ENCODE results near the gene NOBOX.

Gene NOBOX

DNA sequence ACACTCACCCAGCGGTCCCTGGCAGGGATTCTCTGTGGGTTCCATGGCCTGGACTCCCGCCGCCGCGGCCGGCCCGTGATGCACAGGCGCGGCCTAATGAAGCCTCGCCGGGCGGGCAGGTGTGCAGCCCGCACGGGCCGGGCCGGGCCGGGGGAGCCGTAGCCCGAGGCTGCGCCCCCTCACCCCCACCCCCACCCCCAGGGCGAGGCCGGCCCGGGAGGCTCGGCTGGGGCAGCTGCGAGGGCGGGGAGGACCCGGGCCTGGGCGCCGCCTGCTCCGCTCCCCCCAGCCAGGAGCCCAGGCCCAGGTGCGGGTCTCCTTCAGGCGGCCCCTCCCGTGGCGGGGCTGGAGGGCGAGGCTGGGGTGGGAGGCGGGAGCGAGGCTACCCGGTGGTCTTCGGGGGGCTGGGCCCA, at the start of gene NOBOX:
Gene NOBOX, minus strand, starts transcription at position 45 of the 413 bp plus-strand sequence.
- DNase-seq (ENCODE audit: low read depth, low spot score) = no peak
- ChIA-PET POLR2A (no interaction called here), CTCF (interaction anchor here (1.9 kb wide), 2 partner anchors 10 to 12 kb away, joined by 4 to 6 read pairs; no protein-coding TSS in a partner anchor)
- H3K4me3 ChIP-seq (ENCODE audit: low read depth, low read length) = no peak within 1 kb of the TSS
- TF ChIP-seq, protein P1, sequence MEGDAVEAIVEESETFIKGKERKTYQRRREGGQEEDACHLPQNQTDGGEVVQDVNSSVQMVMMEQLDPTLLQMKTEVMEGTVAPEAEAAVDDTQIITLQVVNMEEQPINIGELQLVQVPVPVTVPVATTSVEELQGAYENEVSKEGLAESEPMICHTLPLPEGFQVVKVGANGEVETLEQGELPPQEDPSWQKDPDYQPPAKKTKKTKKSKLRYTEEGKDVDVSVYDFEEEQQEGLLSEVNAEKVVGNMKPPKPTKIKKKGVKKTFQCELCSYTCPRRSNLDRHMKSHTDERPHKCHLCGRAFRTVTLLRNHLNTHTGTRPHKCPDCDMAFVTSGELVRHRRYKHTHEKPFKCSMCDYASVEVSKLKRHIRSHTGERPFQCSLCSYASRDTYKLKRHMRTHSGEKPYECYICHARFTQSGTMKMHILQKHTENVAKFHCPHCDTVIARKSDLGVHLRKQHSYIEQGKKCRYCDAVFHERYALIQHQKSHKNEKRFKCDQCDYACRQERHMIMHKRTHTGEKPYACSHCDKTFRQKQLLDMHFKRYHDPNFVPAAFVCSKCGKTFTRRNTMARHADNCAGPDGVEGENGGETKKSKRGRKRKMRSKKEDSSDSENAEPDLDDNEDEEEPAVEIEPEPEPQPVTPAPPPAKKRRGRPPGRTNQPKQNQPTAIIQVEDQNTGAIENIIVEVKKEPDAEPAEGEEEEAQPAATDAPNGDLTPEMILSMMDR (IDR thresholded peaks at IDR 0.05; ENCODE audit: insufficient read depth, low read length, missing control alignments) = no peak

DNA sequence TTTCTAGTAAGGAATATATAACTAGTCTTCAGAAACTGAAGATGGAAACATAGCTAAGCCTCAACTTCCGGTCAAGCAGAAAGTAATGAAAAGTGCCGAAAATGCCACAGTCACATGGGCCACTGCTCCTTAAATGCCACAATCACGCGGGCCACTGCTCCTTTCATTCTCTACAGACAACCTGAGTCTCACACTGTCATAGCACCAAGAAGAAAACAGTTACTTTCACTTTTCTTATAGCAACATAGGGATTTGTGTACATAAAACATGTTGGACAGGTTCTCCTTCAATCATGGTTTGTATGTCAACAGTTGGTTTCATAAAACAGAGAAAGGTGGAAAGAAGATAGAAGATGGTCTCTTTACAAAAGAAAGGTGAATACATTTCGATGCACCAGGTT, 48.6 kb upstream of the NOBOX start:
- POLR2A ChIA-PET = no interaction called here
- DNase-seq (ENCODE audit: low read depth, low spot score) = no peak
- no peak overlapping the region for H3K4me3 ChIP-seq (ENCODE audit: low read depth, low read length)
- CTCF ChIA-PET = no interaction called here
- TF ChIP-seq, protein P1 (IDR thresholded peaks at IDR 0.05; ENCODE audit: insufficient read depth, low read length, missing control alignments) = no peak

DNA sequence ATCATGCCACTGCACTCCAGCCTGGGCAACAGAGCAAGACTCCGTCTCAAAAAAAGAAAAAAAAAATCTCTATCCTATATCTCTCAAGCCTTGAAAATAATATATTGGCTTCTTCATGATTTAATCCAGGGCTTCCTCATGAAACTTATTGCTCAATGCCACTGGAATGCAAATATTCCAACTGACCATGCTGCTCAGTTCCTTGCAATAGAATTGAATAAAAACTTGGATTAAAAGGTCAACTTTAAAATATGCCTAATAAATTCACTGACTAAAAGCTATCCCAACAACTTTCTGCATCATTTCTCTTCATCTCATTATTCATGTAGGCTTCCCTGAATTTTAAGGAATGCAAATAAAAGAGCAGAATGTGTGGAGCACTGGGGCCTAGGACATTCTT, 42.1 kb upstream of the NOBOX start:
- DNase-seq (ENCODE audit: low read depth, low spot score) = no peak
- TF ChIP-seq, protein P1 (IDR thresholded peaks at IDR 0.05; ENCODE audit: insufficient read depth, low read length, missing control alignments) = no peak
- CTCF ChIA-PET = no interaction called here
- no peak overlapping the region for H3K4me3 ChIP-seq (ENCODE audit: low read depth, low read length)
- POLR2A ChIA-PET = no interaction called here

DNA sequence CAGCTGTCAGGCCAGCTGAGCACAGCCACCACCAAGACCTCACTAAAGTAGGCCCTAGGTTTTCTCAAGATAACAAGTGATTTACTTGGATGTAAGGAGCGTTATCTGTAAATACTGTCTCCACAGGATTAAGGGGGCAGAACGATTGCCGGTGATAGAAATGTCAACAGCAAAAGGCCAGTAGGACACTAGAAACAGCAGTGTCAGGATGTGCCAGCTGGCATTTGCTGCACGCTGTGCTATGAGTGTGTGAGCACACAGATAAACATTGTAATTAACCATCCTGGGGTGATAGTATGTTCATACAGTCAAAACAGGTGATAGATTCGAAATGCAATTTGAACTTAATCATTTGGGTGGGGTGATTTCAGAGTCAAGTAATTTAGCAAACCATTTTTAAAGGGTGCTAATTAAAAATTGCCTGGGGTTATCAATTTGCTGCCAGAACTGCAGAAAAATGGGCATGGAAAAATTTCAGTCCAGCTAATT, 36.3 kb upstream of the NOBOX start:
- CTCF ChIA-PET = no interaction called here
- no peak for DNase-seq (ENCODE audit: low read depth, low spot score)
- H3K4me3 ChIP-seq (ENCODE audit: low read depth, low read length) = no peak overlapping the region
- TF ChIP-seq, protein P1 (IDR thresholded peaks at IDR 0.05; ENCODE audit: insufficient read depth, low read length, missing control alignments) = no peak
- POLR2A ChIA-PET = no interaction called here

DNA sequence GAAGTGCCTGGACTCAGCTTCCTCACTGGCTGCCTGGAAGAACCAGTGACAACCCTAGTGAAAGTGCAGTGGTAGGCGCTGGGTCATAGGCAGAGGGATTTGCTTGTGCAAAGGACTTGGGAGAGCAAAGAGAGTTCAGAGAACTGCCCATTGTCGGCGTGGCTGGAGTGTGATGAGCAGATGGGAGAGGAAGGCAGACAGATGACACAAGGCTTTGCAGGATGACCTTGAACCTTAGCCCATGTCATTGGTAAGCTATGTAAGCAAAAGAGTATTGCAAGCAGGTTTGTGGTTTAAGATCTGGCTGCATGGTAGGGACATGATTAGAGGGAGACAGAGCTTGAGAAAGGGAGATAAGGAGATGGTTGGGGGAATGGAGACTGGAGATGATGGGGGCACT, 35.3 kb upstream of the NOBOX start:
- TF ChIP-seq, protein P1 (IDR thresholded peaks at IDR 0.05; ENCODE audit: insufficient read depth, low read length, missing control alignments) = no peak
- DNase-seq (ENCODE audit: low read depth, low spot score) = no peak
- no peak overlapping the region for H3K4me3 ChIP-seq (ENCODE audit: low read depth, low read length)
- CTCF ChIA-PET = no interaction called here
- POLR2A ChIA-PET = no interaction called here

DNA sequence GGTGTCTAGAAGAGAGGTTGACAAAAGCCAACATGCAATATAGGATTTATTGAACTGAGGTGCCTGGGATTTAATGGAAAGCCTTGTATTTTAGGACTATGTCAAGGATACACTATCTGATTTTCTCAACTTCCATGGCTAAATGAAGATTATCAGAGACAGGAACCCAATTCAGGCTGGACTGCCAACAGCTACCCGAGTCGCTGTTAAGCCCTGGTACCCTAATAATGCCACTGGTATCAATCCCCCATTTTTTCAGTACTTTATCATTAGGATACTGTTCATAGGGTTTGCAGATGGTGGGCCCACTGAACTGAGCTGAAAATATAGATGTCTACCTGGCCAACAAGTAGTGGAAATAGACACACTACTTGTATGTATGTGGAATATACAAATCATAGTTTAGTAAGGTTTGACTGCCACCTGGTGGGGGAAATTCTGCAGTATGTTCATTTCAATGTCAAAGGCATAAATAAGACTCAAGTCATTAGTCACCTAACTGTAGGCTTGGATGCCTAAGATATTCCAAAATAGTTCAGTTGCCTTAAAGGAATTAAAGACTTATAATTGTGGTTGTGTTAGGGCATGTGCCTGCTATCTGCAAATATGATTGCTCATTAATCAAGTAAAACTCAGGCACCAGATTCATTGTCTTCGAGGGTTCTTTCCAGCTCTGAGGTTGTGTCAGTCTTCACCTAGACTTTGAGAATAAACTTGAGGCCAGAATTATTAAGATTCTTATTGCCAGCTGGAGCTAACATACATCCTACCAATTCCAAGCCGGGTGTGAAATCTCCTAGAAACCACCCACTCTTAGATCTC, 34.1 kb upstream of the NOBOX start:
- H3K4me3 ChIP-seq (ENCODE audit: low read depth, low read length) = no peak overlapping the region
- peak; percentile 10 for DNase-seq (ENCODE audit: low read depth, low spot score)
- ChIA-PET CTCF (interaction anchor here (1.2 to 1.7 kb wide), 2 partner anchors 10 to 46 kb away, joined by 3 to 4 read pairs; no protein-coding TSS in a partner anchor), POLR2A (no interaction called here)
- TF ChIP-seq, protein P1 (IDR thresholded peaks at IDR 0.05; ENCODE audit: insufficient read depth, low read length, missing control alignments) = peak; percentile 27

All from AG04449 (cell line).